Thoracic aorta (tissue), 2 donors: ENCODE results near the gene HSBP1L1. TPM values are rescaled to one million over a fixed set of nuclear protein-coding genes. Genes with fewer than 3 reads are reported as not detected.

ENCODE experiments used
- ATAC-seq: fragments of 150-250 bp; one replicate; pipeline ENCODE4 v1.8.0; 2017; ENCODE audit warnings: low read depth; ENCODE audit not compliant: insufficient number of reproducible peaks, low FRiP score
- DNase-seq: peaks from one replicate; pipeline ENCODE4 v3.0.0-alpha.2; 2020; ENCODE audit warnings: low spot score
- H3K27ac ChIP-seq, 2 donors: fragments of 200-600 bp; sonication (generic); 1 replicate in 1 of 2; 2 replicates in 1 of 2; pipeline ENCODE4 v1.5.1; 2016; ENCODE audit warnings: mild to moderate bottlenecking in 2 of 2, moderate library complexity in 2 of 2
- H3K27me3 ChIP-seq: fragments of 200-600 bp; sonication (generic); replicated peaks from 2 replicates; pipeline ENCODE4 v1.6.0; 2016; ENCODE audit warnings: mild to moderate bottlenecking; ENCODE audit not compliant: insufficient read depth
- H3K36me3 ChIP-seq: fragments of 200-600 bp; sonication (generic); one replicate; pipeline ENCODE4 v1.5.1; 2016
- H3K4me1 ChIP-seq, 2 donors: fragments of 200-600 bp; sonication (generic); 1 replicate in 1 of 2; 2 replicates in 1 of 2; pipeline versions ENCODE4 v1.5.1 to v1.6.0; 2016; ENCODE audit warnings: low read depth in 2 of 2, mild to moderate bottlenecking in 1 of 2; ENCODE audit not compliant: control insufficient read depth in 1 of 2
- H3K4me3 ChIP-seq: fragments of 200-600 bp; sonication (generic); 2 replicates; pipeline ENCODE4 v1.5.1; 2016; ENCODE audit warnings: mild to moderate bottlenecking
- H3K9me3 ChIP-seq: fragments of 200-600 bp; sonication (generic); 2 replicates; pipeline ENCODE4 v1.5.1; 2016
- total RNA-seq, 2 donors: library from RNA; depleted of rRNA; stranded (reverse); fragments of >200 nt; gene quantifications; one replicate each; pipeline versions ENCODE4 v1.1.0 to v1.2.3, GENCODE V29; 2016
- TF ChIP-seq, protein P1 (sequence below): fragments of 200-600 bp; sonication (generic); IDR thresholded peaks from one replicate; pipeline ENCODE4 v1.5.1; 2019; ENCODE audit warnings: antibody characterized with exemption

The HSBP1L1 gene
- total RNA-seq, 2 donors from 2014 or later, result 8.5 to 11.6 TPM

DNA sequence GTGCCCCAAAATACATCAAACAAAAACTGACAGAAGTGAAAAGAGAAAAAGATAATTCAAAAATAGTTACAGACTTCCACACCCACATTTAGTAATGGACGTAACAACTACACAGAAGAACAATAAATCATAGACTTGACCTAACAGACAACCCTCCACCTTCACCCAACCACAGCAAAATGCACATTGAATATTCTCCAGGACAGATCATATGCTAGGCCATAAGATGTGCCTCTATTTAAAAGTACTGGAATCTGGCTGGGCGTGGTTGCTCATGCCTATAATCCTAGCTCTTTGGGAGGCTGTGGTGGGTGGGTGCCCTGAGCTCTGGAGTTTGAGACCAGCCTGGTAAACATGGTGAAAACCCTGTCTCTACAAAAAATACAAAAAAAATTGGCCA is 33.0 kb upstream of the HSBP1L1 start:
- TF ChIP-seq, protein P1, sequence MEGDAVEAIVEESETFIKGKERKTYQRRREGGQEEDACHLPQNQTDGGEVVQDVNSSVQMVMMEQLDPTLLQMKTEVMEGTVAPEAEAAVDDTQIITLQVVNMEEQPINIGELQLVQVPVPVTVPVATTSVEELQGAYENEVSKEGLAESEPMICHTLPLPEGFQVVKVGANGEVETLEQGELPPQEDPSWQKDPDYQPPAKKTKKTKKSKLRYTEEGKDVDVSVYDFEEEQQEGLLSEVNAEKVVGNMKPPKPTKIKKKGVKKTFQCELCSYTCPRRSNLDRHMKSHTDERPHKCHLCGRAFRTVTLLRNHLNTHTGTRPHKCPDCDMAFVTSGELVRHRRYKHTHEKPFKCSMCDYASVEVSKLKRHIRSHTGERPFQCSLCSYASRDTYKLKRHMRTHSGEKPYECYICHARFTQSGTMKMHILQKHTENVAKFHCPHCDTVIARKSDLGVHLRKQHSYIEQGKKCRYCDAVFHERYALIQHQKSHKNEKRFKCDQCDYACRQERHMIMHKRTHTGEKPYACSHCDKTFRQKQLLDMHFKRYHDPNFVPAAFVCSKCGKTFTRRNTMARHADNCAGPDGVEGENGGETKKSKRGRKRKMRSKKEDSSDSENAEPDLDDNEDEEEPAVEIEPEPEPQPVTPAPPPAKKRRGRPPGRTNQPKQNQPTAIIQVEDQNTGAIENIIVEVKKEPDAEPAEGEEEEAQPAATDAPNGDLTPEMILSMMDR, result no peak
- ATAC-seq (no peak), DNase-seq (no peak)
- Histone ChIP-seq H3K36me3 (peaks cover 13% of the 10 kb centered on the region), H3K4me3 (no peak overlapping the region), H3K9me3 (peaks cover 28% of the 10 kb centered on the region), H3K27ac (no peak overlapping the region), H3K4me1 (no peaks in the 10 kb centered on the region), H3K27me3 (no peaks in the 10 kb centered on the region)

DNA sequence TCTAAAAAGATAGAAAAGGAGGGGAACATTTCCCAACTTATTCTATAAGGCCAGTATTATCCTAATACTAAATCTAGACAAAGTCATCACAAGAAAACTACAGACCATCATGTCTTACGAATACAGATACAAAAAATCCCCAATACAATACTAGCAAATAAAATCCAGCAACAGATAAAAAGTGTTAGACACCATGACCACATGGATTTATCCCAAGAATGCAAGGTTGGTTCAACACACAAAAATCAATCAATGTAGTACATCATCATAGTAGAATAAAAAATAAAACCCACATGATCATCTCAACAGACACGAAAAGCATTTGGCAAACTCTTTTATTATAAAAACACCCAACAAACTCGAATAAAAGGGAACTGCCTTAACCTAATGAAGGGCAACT is 31.5 kb upstream of the HSBP1L1 start:
- Histone ChIP-seq H3K4me1 (no peaks in the 10 kb centered on the region), H3K27me3 (no peaks in the 10 kb centered on the region), H3K27ac (no peak overlapping the region), H3K36me3 (peaks cover 12% of the 10 kb centered on the region), H3K9me3 (peaks cover 28% of the 10 kb centered on the region), H3K4me3 (no peak overlapping the region)
- ATAC-seq (no peak), DNase-seq (no peak)
- TF ChIP-seq, protein P1, result no peak

DNA sequence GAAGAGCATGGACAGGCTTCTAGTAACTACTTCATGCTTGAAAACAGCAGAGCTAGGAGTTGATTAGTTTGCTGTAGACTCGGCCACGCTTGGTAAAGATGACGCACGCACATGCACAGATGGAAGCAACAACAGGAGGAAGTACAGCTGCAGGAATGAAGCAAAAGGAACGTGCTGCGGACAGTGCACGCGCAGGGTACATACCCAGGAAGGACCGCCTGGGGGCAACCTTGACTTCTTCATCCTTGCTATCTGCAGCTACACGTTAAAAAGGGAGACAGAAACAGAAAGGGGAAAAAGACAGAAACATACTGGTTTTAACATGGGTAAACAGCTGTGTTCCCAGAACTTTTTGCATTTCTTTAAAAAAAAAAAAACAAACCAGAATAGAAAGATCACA is 30.7 kb upstream of the HSBP1L1 start:
- H3K36me3 ChIP-seq, result peaks cover 9% of the 10 kb centered on the region
- TF ChIP-seq, protein P1, result no peak
- ATAC-seq (no peak), DNase-seq (no peak)
- no peak overlapping the region for H3K4me3 ChIP-seq
- no peak overlapping the region for H3K27ac ChIP-seq
- no peaks in the 10 kb centered on the region for H3K27me3 ChIP-seq
- H3K4me1 ChIP-seq, result no peaks in the 10 kb centered on the region
- peaks cover 28% of the 10 kb centered on the region for H3K9me3 ChIP-seq

DNA sequence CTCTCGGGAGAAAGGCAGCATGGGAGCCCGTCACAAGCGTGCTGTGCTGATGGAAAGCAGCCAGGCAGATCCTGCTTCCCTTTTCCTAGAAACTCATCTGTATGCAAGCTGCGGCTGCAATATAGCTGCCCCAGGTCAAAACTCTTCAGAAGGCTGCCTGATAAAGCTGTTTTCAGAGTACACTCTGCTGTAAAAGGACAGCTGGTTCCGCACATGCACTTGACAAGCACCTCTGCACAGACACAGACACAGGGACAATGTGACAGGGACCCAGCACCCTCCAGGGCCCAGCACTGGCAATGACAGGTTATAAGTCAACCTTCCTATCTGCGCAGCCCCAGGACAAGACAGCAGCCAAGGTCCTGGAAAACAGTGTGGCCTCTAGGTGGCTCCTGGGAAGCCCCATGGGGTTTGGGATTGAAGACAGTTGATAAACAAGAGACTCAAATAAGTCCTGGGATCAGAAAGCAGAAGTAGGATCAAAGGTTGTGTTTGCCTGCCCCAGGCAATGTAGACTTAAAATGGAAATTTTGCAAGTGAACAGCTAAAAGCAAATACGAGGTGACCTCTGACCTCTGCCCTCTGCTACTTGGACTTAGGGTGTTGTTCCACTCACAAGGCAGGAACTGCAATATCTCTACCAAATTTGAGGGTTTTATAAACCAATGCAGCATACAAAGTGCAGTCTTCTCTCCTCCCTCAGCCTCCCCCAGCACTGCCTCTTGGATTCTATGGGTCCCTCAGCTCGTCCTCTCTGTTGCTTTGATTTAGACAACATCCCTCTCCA is 29.9 kb upstream of the HSBP1L1 start:
- TF ChIP-seq, protein P1, result no peak
- no peak for DNase-seq
- Histone ChIP-seq H3K9me3 (peaks cover 24% of the 10 kb centered on the region), H3K4me3 (no peak overlapping the region), H3K4me1 (no peaks in the 10 kb centered on the region), H3K27ac (no peak overlapping the region), H3K36me3 (peaks cover 2% of the 10 kb centered on the region), H3K27me3 (no peaks in the 10 kb centered on the region)
- ATAC-seq, result no peak

DNA sequence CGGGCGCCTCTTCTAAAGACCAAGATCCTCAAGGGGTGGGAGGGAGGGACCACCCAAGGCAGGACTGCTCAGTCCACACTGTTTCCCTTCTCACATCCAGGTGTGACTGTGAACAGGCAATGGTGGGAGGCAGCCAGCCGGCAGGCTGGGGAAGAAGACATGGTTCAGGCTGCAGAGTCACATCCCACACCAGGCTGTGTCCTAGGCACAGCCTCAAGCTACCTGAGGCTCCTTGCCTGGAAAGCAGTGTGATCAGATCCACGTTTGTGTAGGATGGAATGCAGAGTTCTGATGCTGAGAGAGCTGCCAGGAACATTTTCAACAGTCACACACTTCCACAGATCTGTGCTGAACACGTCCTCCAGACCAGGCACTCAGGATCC is 29.4 kb upstream of the HSBP1L1 start:
- Histone ChIP-seq H3K36me3 (peaks cover 2% of the 10 kb centered on the region), H3K27ac (no peak overlapping the region), H3K9me3 (peaks cover 19% of the 10 kb centered on the region), H3K4me3 (no peak overlapping the region), H3K27me3 (no peaks in the 10 kb centered on the region), H3K4me1 (no peaks in the 10 kb centered on the region)
- DNase-seq, result no peak
- ATAC-seq, result no peak
- TF ChIP-seq, protein P1, result no peak
